Tracheal epithelial cell (primary cell): Measurements from ENCODE around the gene ABCC3. TPM values are rescaled to one million over a fixed set of nuclear protein-coding genes. Genes with fewer than 3 reads are reported as not detected.

ENCODE experiments used
- total RNA-seq: library from RNA; depleted of rRNA; stranded (reverse); fragments of >200 nt; gene quantifications from 2 replicates; pipeline ENCODE4 v1.2.1, GENCODE V29; 2014

Gene ABCC3, protein sequence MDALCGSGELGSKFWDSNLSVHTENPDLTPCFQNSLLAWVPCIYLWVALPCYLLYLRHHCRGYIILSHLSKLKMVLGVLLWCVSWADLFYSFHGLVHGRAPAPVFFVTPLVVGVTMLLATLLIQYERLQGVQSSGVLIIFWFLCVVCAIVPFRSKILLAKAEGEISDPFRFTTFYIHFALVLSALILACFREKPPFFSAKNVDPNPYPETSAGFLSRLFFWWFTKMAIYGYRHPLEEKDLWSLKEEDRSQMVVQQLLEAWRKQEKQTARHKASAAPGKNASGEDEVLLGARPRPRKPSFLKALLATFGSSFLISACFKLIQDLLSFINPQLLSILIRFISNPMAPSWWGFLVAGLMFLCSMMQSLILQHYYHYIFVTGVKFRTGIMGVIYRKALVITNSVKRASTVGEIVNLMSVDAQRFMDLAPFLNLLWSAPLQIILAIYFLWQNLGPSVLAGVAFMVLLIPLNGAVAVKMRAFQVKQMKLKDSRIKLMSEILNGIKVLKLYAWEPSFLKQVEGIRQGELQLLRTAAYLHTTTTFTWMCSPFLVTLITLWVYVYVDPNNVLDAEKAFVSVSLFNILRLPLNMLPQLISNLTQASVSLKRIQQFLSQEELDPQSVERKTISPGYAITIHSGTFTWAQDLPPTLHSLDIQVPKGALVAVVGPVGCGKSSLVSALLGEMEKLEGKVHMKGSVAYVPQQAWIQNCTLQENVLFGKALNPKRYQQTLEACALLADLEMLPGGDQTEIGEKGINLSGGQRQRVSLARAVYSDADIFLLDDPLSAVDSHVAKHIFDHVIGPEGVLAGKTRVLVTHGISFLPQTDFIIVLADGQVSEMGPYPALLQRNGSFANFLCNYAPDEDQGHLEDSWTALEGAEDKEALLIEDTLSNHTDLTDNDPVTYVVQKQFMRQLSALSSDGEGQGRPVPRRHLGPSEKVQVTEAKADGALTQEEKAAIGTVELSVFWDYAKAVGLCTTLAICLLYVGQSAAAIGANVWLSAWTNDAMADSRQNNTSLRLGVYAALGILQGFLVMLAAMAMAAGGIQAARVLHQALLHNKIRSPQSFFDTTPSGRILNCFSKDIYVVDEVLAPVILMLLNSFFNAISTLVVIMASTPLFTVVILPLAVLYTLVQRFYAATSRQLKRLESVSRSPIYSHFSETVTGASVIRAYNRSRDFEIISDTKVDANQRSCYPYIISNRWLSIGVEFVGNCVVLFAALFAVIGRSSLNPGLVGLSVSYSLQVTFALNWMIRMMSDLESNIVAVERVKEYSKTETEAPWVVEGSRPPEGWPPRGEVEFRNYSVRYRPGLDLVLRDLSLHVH (N-terminal part only)
- total RNA-seq: 30.4 and 36.7 TPM in 2 replicates

DNA sequence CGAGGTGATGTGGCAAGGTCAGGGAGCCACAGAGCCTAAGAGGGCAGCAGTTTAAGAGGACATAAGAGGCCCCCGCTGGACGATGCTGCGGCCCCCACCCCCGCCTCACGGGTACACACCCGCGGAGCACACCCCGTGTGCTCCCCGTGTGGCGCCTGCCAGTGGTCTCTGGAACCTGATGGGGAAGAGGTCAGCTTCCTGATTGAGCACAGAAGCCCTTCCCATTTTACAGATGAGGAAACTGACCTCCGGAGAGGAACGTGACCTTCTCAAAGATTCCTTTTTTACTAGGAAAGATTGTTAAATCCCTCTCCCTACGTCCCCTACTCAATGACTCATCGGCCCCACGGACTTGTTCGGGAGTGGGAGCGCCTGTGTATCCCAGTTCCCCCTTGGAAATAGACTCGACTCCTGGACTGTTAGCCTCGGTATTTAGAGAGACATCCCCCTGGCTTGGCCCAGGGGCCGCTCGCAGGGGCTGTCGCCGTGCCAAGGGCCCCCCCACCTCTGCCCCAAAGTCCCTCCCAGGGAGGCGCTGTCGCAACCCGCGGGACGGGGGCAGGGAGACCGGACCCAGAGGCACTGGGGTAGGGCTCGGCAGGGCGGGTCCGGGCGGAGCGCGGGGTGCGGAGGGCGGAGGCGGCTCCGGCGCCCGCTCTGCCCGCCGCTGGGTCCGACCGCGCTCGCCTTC, at the start of gene ABCC3:
ABCC3 (plus strand) TSS at position 658 of the 691 bp plus-strand sequence. CDS start 56 bp downstream, outside the sequence.

GRCh38 chr17:50707289-50708049, 72.8 kb downstream of the ABCC3 start, which contains the start of gene ANKRD40:
ANKRD40 (minus strand) TSS chr17:50707914; CDS start chr17:50707654, 260 bp downstream.

DNA sequence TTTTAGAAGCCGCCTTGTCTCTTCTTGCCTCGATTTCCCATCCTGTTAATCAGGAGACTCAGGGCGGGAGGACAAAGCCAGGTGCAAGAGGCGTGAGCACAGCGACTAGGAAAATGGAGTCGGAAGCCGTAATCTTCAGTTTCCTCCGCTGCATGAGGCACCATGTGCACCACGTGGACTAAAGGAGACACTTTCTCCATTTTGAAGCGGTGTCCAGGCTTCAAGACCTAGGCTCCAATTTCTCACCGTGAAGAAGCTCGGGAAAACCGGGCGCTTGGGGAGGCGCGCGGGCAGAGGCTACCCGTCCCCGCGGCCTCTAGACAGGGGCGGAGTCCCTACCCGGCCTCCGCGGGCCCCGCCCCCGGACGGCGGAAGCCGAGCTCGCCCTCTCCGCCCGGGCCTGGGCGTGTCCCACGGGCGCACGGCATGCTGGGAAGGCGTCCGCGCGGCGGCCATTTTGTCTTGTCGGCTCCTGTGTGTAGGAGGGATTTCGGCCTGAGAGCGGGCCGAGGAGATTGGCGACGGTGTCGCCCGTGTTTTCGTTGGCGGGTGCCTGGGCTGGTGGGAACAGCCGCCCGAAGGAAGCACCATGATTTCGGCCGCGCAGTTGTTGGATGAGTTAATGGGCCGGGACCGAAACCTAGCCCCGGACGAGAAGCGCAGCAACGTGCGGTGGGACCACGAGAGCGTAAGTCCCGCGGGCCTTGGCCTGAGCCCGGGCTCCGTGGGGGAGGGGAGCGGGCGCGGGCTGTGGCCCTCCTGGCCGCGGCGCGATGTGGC, 84.7 kb downstream of the ABCC3 start, which contains the start of gene LUC7L3:
LUC7L3 (plus strand) TSS at position 460 of the 780 bp plus-strand sequence; CDS start at position 590, 130 bp downstream.

Other genes starting within 250 kb of the ABCC3 start
- gene LRRC59, start 237.4 kb upstream of the ABCC3 start, total RNA-seq: 137 and 209 TPM in 2 replicates
- gene ACSF2, start 208.7 kb upstream of the ABCC3 start, total RNA-seq: 18.5 and 29.6 TPM in 2 replicates
- gene CHAD, start 166.0 kb upstream of the ABCC3 start, total RNA-seq: not detected in 2 replicates
- gene RSAD1, start 156.0 kb upstream of the ABCC3 start, total RNA-seq: 9.9 and 14.1 TPM in 2 replicates
- 0.43 and 0.96 TPM in 2 replicates for gene MYCBPAP, start 126.4 kb upstream of the ABCC3 start, total RNA-seq
- 10.7 and 11.1 TPM in 2 replicates for gene EPN3, start 102.1 kb upstream of the ABCC3 start, total RNA-seq
- gene SPATA20, start 87.7 kb upstream of the ABCC3 start, total RNA-seq: 27.9 and 38.6 TPM in 2 replicates
- gene CACNA1G, start 74.2 kb upstream of the ABCC3 start, total RNA-seq: not detected in 2 replicates
- 24.8 and 28.3 TPM in 2 replicates for gene ANKRD40, start 73.0 kb downstream of the ABCC3 start, total RNA-seq
- 14.2 and 15.3 TPM in 2 replicates for gene LUC7L3, start 84.7 kb downstream of the ABCC3 start, total RNA-seq
- 0.48 TPM in 1 of 2 replicates, not detected in the other for gene ANKRD40CL, start 132.6 kb downstream of the ABCC3 start, total RNA-seq
- not detected in 2 replicates for gene WFIKKN2, start 200.7 kb downstream of the ABCC3 start, total RNA-seq
- gene TOB1, start 231.5 kb downstream of the ABCC3 start, total RNA-seq: 16.1 and 17.9 TPM in 2 replicates